ENCODE measurements around the gene PSMG3.

PSMG3 gene

DNA sequence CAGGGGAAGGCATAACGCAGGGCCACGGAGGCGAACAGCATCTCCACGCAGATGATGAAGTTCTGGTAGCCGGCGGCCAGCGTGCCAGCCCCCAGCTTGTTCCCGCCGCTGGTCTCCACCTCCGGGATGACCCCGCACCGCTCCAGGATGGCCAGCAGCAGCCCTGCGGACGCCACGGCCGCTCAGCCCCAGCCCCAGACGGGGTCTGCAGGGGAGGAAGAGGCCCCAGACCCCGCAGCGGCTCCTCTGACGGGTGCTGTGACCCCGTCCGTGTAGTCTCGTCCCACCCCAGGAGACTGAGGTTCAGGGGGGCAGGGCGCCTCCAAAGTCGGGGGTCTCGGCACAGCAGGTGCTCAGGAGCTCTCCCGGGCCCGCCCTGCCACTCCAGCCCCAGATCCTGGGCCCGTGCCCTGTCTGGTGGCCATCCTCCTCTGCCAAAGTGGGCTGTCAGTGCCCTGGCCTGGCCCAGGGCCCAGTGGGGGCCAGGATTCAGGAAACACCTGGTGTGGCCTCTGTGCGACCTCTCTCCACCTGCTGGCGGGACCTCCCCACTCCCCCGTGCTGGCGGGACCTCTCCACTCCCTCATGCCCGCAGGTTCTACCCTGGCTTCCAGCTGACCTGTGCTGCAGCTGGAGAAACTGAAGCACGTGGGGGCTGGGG is 21.9 kb downstream of the PSMG3 start:
- no peak for DNase-seq (ENCODE audit: low read depth, low spot score)
- H3K27ac ChIP-seq: no peak overlapping the region

DNA sequence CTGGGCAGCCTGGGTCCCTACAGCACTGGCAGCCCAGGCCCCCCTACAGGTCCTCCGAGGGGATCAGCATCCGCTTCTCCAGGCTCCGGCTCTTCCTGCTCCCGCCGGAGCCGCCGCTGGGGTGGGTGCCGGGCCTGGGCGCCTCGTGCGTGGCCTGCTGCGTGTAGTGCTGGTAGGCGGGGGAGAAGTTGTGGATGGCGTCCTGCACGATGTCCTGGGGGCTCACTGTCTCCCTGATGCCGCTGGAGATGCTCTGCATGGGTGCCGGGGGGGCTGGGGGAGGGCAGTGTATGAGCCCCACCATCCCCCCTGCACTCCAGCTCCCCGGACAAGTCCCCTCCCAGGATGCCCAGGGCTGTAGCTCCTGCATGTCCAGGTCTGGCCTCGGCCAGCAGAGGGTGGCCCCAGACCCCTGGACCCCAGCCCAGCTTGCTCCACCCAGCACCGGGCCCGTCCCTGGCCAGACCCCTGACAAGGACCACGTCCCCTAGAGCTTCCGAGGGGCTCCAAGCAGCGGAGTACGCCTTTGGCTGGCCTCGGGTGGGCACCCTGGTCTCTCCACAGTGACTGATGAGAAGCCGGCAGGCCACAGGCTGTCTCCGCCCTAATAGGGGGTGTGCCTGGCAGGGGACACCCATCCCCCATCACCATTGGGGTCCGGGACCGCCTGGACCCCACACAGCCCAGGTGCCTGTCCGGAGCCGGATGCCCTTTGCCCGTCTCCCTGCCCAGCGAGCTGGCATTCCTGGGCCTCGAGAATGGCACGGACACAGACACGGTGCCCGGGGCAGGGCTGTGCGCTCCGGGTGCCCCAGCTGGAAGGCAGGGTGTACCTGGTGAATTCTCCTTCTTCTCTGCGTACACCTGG is 22.7 kb downstream of the PSMG3 start:
- H3K27ac ChIP-seq: no peak overlapping the region
- no peak for DNase-seq (ENCODE audit: low read depth, low spot score)

DNA sequence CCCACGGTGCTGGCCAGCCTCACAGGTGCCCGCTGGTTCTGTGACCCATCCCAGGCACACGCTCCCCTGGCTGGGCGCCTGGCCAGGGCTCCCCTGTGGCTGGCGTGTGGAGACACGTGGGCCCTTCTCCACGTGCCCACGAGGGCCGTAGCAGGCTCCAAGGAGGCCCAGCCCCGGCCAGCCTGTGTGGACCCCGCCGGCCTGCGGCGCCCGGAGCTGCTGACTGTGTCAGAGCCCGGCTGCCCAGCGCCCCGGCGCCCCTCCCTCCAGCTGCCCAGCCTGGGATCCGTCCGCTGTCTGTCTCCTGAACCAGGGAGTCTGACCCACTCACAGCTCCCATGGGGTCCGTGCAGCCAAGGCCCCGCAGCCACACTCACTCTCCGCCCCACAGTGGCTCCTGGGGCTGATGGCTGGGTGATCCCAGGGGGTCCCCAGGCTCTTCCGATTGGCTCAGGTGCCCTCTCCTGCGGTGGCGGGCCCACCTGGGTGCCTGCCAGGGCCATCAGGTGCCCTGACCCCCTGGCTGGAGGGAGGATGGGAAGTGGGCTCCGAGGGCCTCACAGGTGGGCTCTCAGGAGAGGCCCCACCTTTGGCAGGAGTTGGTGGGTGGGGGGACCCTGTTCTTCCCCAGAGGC is 23.4 kb downstream of the PSMG3 start:
- H3K27ac ChIP-seq: no peak overlapping the region
- DNase-seq (ENCODE audit: low read depth, low spot score): no peak

DNA sequence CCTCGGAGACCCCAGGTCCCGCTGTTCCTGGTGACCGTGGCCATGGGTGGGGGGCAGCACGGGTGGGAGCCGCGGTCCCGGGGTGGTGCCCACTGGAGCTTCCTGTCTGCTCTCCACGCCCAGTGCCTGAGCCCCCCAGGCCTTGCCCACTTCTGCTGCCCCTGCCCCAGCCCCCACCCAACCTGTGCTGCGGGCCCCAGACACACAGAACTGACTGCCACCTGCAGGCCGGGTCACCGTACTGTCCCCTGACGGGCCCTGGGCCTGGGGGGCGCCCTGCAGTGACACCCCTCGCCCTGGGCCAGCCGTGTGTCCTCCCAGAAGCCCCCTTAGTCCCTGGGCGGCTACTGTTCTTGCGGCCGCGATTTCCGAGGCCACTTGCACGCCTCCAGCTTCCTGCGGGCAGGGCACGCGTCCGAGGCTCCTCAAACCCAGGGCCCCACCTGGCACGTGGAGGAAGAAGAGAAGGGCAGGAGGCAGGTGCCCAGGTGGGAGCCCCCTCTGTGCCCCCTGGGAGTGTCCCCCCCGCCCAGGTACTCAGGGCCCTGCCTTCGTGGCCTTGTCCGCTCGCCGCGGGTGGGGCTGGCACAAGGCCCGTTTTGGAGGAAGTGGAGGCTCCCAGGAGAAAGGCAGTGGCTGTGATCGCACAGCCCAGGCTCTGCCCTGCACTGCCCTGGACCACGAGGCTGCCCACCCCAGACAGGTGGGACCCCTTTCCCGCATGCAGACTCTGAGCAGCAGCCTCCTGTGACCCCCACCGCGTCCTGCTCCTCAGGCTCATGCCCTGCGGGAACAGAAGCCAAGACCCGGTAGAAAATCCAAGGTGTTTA is 24.2 kb downstream of the PSMG3 start:
- no peak for DNase-seq (ENCODE audit: low read depth, low spot score)
- H3K27ac ChIP-seq: no peak overlapping the region

DNA sequence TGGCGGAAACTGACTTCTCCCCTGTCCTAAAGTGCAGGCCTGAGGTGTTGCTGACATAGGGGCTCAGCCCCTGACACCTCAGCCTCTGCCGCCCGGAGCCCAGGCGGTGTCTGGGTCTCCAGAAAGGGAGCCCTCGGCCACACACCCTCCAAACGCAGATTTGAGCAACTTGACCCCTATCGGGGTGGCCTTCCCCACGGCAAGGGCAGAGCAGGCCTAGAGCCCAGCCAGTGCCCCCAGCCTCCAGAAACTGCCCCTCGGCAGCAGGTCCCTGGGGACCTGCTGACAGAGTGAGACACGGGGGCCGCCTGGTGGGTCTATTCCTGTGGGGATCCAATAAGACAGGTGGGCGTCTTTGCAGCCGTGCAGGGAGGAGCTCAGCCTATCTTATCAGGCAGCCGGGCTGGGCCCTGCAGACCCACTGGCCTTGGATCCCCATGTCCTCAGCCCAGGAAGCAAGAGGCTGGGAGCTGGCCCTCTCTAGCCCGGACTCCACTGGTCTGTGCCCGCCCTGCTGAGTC is 24.9 kb downstream of the PSMG3 start:
- no peak for DNase-seq (ENCODE audit: low read depth, low spot score)

DNA sequence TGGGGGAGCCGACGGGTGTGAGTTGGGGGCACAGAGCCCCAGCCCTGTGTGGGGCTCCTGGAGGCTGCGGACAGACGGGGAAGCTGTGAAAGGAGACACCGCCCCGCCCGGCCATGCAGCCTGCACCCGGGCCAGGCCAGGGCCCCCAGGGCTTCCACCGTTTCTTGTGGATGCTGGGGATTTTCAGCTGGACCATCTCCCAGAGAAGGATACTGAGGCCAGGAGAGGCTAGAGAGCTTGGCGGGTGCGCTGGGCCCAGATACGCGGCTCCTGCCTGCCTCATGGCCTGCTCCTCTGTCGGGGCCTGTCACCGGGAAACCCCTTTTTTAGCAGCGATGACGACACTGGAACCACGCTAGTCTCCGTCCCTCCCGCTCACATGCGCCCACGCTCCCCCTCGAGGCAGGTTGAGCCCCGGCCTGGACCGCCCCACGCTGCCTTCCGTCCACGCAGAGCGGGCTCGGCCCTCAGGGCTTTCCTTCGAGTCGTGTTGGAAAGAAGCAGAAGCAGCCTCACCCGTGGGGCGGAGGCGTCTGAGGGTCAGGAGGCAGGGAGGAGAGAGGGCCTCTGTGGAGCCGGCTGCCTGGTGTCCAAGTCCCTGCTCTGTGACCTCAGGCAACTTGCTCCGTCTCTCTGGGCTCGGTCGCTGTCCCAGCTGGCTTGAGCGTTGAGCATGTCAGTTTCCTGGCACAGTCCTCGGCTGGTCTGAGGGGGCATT is 25.5 kb downstream of the PSMG3 start:
- DNase-seq (ENCODE audit: low read depth, low spot score): no peak
- H3K27ac ChIP-seq: peak overlapping the region; percentile 6

More for the DNA sequence above, 24.9 kb downstream of the PSMG3 start:
- no peak overlapping the region for H3K27ac ChIP-seq

DNA sequence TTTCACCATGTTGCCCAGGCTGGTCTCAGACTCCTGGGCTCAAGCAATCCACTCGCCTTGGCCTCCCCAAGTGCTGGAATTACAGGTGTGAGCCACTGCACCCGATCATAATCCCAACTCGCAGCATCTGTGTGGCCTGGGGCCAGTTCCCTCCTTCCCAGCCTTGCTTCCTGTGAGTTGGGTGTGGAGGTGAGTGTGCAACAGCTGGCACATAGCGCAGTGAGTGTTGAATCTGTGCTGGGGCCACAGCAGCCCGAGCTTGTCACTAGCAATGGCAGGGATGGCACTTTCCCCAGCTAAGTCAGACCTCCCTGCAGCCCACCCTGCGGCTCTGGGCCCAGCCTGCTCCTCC is 26.0 kb downstream of the PSMG3 start:
- peak overlapping the region; percentile 6 for H3K27ac ChIP-seq
- DNase-seq (ENCODE audit: low read depth, low spot score): no peak

DNA sequence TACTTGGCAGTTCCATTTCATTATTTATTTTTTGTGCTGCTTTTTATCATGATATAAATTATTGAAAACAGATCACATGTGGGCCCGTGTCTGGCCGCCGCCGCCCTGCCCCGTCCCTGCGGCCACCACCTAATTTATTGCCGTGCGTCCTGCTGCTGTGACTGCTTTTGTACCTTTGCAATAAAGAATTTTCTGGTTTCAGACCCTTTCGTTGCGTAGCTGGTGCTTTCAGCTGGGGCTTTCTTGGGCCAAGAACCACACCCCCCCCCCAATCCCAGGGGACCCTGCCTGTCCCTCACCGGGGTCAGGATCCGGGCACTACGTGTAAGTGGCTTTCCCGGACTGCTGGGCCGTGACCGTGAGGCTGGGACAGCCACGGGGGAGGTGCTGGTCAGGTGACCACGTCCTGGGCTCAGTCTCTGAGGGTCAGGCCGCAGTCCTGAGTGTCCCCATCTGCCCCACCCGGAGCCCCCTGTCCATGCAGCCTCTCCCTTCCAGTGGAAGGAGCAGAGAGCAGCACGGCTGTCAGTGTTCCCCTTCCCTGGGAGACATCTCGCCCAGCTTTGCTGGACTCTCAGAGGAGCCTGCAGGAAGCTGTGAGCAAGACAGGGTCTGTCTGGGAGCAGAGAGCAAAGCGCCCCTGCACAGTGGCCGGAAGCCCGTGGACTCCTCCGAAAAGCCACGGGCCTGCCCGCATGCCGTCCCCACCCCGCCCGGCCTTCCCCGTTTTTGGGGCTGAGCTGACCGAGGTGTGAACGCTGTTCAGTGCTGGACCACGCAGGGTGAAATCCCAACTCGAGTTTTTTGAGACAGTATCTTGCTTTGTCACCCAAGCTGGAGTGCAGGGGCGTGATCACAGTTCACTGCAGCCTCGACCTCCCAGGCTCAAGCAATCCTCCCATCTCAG is 26.7 kb downstream of the PSMG3 start:
- H3K27ac ChIP-seq: no peak overlapping the region
- no peak for DNase-seq (ENCODE audit: low read depth, low spot score)

DNA sequence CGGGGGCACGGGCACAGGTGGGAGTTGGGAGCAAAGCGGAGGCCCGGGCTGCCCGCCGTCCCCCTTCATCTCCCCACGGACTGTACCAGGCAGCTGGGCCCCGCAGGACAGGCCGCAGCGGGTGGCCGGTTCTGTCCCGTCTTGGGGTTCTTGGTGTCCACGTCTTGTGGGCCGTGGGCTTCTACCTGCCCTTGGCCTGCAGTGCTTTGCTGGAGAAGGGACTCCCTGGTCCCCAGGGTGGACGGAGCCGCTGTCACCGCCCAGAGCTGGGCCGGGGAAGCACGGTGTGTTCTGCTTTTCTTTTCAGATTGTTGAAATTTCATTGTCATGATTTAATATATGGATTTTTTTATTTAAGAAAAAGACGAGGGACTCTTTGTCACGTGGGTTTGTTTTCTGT is 27.5 kb downstream of the PSMG3 start:
- H3K27ac ChIP-seq: no peak overlapping the region
- DNase-seq (ENCODE audit: low read depth, low spot score): no peak

DNA sequence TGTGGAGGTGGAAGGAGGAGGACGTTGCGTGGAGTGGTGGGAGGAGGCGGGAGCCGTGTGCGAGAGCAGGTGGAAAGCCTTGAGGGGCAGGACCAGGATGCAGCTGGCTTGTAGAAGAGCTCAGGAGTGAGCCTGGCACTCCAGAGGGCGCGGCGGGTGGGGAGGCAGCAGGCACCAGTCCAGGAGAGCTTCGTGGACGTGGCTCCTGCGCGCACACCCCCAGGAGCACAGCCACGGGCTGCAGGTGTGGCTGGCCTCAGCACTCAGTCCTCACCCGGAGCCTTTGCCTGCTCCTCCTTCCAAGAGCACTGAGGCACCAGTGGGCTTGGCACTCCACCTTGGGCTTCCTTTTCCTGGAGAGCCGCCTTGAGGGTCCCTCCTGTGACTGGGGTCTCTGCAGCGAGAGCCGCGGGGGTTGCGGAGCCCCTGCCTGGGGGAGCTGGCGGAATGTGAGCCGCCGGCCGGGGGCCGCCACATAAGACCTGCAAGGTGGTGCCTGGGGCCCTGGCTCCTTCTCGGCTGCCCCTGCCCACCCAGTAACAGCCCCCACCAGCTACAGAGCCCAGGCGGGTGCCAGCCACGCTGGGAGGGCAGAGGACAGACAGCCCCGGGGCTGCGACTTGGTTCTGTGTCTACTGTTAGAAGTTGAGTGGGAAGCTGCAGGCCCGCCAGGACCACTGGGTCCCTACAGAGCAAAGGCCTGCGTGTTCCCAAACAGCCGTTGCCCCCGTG is 28.2 kb downstream of the PSMG3 start:
- DNase-seq (ENCODE audit: low read depth, low spot score): no peak
- no peak overlapping the region for H3K27ac ChIP-seq

DNA sequence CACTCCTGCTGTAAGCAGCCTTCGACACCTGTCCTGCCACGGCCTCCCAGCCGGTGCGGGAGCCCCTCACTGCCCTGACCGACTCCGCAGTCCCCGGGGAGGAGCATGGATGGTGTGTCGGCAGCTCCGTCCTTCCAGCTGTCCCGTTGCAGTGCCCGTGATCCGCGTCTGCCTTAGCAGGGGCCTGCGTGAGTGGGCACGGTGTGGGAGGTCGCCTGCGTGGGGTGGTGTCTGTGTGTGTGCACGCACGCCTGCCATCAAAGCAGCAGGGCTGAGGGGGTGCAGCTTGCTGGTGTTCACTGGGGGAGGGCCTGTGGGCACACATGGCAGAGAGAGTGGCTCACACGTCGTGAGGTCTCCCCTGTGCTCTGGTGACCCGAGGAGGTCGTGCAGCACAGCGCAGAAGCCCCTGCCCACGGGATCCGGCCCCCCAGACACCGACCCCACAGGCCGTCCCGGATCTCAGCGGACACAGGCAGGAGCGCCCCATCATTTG is 29.0 kb downstream of the PSMG3 start:
- no peak for DNase-seq (ENCODE audit: low read depth, low spot score)
- H3K27ac ChIP-seq: no peak overlapping the region

DNA sequence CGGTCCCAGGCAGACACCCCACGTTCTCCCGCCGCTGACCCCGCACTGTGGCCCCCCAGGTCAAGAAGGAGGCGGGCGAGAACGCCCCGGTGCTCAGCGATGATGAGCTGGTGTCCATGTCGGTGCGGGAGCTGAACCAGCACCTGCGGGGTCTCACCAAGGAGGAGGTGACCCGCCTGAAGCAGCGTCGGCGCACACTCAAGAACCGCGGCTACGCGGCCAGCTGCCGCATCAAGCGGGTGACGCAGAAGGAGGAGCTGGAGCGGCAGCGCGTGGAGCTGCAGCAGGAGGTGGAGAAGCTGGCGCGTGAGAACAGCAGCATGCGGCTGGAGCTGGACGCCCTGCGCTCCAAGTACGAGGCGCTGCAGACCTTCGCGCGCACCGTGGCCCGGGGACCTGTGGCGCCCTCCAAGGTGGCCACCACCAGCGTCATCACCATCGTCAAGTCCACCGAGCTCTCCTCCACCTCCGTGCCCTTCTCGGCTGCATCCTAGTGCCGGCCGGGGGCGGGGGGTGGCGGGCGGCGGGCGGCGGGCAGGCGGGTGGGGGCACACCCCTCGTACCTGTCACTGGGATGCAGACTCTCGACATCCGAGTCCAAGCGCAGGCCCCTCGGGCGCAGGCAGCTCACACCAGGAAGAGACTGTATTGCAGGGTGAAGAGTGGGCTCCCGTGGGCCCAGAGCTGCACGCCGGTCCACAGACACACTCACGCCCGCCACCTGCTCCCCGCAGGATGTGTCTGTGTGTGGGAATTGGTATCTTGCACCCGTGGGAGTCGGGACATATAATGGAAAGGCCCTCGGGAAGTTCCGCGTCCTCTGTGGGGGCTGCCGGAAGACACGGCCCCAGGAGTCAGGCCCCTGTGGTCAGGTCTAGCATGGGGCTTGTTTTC is 29.7 kb downstream of the PSMG3 start:
- DNase-seq (ENCODE audit: low read depth, low spot score): no peak
- H3K27ac ChIP-seq: no peak overlapping the region

DNA sequence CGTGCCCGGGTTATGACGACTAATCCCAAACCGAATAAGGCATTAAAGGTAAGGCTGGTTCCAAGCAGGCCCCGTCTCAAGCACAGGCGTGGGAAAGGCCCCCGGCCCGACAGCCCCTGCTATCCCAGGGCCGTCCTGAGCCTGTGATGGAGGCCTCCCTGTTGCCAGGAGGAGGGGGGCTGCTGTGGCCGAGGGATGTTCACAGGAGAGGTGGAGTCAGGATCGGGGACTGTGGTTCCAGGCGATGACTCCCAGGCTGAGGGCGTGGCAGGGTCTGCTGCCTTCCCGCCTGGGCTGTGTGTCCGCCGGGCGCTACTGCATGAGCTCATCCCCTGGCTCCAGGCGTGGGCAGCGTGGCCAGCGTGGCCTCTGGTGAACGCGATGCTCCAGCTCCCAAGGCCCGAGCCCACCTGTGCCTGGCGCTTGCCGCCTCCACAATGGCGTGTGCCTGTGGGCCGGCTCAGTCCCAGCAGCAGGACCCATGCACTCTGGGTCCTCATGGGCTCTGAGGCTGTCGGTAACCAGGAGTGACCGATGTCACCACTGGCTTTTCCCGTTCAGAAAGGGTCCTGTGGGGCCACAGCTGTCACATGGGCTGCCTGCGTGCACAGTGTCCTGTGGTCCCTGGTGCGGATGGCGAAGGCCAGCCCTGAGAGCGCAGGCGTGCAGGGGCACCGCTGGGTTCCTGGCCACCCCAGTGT is 30.5 kb downstream of the PSMG3 start:
- DNase-seq (ENCODE audit: low read depth, low spot score): no peak
- no peak overlapping the region for H3K27ac ChIP-seq

DNA sequence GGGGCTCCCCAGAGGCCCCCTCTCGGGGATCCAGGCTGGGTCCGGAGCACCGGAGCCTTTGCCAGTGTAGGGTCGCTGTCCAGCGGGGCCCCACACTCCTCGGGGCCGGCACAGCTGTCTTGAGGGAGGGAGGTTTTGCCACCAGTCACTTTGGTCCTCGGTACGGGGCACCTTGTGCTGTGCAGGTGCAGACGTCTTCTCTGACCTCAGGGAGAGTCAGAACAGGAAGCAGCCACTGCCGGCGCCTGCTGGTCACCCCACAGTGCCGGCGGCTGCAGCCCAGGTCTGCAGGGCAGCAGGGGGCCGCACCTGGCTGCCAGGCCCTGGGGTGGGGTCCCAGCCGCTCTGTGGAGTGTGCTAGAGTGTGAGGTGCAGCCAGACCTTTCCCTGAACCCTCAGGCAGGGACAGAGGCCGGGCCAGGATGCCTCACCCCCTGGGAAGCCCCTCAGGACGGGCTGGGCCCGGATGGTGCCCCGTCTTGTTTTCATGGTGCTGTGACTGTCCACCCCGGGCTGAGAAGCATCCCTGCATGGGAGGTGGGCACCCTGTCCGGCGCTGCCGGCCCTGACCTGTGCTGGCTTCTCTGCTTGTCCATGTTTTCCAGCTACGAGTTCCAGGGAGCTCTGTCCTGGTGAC is 31.2 kb downstream of the PSMG3 start:
- no peak for DNase-seq (ENCODE audit: low read depth, low spot score)
- H3K27ac ChIP-seq: no peak overlapping the region

DNA sequence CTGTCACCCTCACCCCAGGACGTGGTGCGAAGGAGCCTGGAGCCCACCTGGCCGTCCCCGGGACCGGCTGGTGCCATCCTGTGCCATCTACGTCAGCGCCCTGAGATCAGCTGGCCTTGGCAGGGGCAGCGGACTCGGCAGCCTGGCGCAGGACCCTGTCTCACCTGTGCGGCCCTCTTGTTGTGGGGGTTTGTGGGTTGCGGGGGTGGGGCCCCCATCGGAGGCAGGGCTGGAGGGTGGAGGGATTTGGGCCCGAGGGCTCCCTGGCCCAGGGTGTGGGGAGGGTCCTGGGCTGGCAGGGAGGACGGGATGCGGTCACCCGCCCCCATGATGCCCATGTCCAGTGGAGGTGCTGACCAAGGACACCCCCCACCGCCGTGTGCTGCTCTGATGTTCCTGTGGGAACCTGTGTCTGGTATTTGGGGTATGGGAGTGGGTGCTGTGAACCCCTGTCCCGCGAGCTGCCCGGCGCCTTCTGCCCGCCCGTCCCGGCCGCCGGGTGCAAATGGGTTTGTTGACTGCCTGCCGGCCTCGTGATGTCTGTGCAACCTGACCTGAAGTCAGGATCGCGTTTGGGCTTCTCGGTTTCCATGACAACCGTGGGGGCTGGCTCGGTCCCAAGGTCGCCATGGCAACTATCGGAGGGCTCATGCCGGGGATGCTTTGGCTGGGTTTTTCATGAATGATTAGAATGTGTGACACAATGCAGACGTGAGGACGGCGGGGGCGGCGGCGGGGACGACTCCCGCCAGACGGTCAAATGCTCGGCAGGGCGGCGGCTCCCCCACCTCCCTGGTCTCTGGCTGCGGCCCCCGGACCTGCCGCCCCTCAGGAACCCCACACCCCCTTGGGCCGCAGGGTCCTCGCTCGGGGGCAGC is 32.1 kb downstream of the PSMG3 start:
- DNase-seq (ENCODE audit: low read depth, low spot score): no peak
- H3K27ac ChIP-seq: peak overlapping the region; percentile 65
